B cell (primary cell): Measurements from ENCODE around the gene AKAP14.

Experiments used
- CTCF ChIP-seq: fragments of 200-600 bp; IDR thresholded peaks from one replicate; pipeline ENCODE4 v1.8.0; 2022; ENCODE audit warnings: antibody characterized with exemption, mild to moderate bottlenecking
- EZH2 ChIP-seq: IDR thresholded peaks from 2 replicates; pipeline ENCODE4 v1.6.1; 2012; ENCODE audit warnings: borderline replicate concordance, low read depth, mild to moderate bottlenecking, moderate library complexity, low read length; ENCODE audit not compliant: insufficient read depth, poor library complexity, severe bottlenecking

GRCh38 chrX:119942173-119942819, 46.6 kb downstream of the AKAP14 start:
- TF ChIP-seq CTCF (no peak), EZH2 (no peak)
